Activated CD8-positive, alpha-beta memory T cell treated with anti-CD3 and anti-CD28 coated beads, Interleukin-2, amount 10 ng/mL, durations not matched to agents 7 days and 5 days (primary cell): ENCODE measurements around the gene TAF1B. TPM values are rescaled to one million over a fixed set of nuclear protein-coding genes. Genes with fewer than 3 reads are reported as not detected.

Experiments used
- ATAC-seq: fragments of 150-1000 bp; cut with Tn5 transposase; one replicate; pipeline ENCODE4 v1.10.0; 2021; ENCODE audit warnings: moderate library complexity
- CTCF ChIA-PET: fragments of 350-600 bp; sonication (Branson Sonifier 250); formaldehyde crosslinking; loops from one replicate; lab custom pipeline; 2021; ENCODE audit warnings: antibody characterized with exemption; lab: Charles Lee
- DNase-seq: peaks from one replicate; pipeline ENCODE4 v3.0.0-alpha.2; 2020
- H3K27ac Mint-ChIP-seq: one replicate; pipeline ENCODE4 v1.8.0; 2021; ENCODE audit warnings: mild to moderate bottlenecking, mixed read lengths
- H3K27me3 Mint-ChIP-seq: one replicate; pipeline ENCODE4 v1.8.0; 2021; ENCODE audit warnings: mixed read lengths
- H3K36me3 Mint-ChIP-seq: one replicate; pipeline ENCODE4 v1.8.0; 2021; ENCODE audit warnings: mild to moderate bottlenecking, mixed read lengths
- H3K4me1 Mint-ChIP-seq: one replicate; pipeline ENCODE4 v1.8.0; 2021; ENCODE audit warnings: mixed read lengths
- H3K4me3 Mint-ChIP-seq: one replicate; pipeline ENCODE4 v1.8.0; 2021; ENCODE audit warnings: mild to moderate bottlenecking, moderate library complexity, mixed read lengths
- H3K9me3 Mint-ChIP-seq: one replicate; pipeline ENCODE4 v1.8.0; 2022; ENCODE audit warnings: low read depth, mixed read lengths
- total RNA-seq, 2 experiments: library from RNA; stranded (reverse); gene quantifications; one replicate each; pipeline ENCODE4 v1.2.3, GENCODE V29; 2021

Gene TAF1B
- total RNA-seq, 2 experiments from 2014 or later: 29.5 to 31.2 TPM

DNA sequence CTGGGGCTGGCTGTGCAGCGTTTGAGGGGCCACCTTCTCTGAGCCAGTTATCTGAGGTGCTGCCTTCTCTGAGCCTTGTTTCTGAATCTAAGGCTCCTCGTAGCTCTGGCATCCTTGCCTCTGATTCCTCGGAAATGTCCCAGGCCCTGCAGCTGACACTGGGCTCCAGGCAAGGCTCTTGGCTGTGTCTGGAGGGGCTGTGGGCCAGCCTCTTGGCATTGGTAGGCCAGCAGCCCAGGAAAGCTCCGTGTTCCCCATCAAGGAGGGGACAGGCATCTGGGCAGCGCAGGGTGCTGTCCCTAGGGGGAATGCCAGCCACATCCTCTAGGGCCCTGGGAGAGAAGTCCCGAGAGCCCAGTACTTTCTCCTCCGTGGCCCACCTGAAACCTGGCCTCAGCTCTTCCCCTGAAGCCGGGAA is 40.7 kb upstream of the TAF1B start:
- Mint-ChIP-seq H3K27me3 (peaks cover 19% of the 10 kb centered on the region), H3K27ac (no peak overlapping the region), H3K4me1 (peaks cover 41% of the 10 kb centered on the region), H3K9me3 (no peaks in the 10 kb centered on the region), H3K36me3 (no peaks in the 10 kb centered on the region), H3K4me3 (no peak overlapping the region)
- ATAC-seq (no peak), DNase-seq (no peak)
- CTCF ChIA-PET: interaction anchor here (0.7 to 7.2 kb wide), 4 partner anchors 12 to 41 kb away, joined by 3 to 78 read pairs (median 38); partner anchors contain the start of gene TAF1B

DNA sequence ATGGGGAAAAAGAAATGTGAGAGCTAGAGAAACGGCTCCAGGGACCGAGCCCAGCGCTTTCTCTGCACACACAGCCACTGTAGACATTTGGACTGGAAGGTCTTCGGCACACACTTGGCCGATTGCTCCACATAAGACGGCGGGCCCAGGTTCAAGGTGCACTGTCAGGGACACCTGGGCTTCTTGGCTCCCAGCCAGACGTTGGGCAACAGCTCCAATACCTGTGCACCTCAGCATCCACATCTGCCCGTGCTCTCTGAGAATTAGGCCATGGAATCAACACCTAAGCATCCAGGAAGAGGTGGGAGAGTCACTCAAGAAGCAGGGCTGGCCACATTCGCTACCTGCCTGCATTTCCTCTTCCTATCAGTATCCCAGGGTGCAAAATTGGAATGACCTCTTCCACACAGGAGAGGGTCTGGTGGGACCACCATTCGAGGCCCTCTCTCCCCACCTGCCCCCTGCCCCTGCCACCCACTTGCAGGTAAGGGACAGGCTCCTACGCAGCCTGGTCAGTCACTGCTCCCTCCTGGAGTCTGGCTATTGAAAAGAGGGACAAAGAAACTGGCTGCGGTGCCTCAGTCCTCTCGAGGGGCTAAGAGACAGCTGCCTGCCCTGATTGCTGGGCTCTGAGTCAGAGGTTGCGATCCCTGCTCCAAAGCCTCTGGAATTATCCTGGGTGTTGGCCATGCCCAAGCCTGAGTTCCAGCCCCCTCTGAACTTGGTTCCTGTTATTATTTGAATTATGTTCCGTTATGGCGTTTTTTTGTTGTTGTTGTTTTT is 40.1 kb upstream of the TAF1B start:
- H3K27ac Mint-ChIP-seq: no peak overlapping the region
- no peaks in the 10 kb centered on the region for H3K36me3 Mint-ChIP-seq
- CTCF ChIA-PET: interaction anchor here (0.7 to 7.2 kb wide), 3 partner anchors 11 to 41 kb away, joined by 3 to 78 read pairs (median 5); partner anchors contain the start of gene TAF1B
- H3K4me3 Mint-ChIP-seq: no peak overlapping the region
- peaks cover 19% of the 10 kb centered on the region for H3K27me3 Mint-ChIP-seq
- DNase-seq: no peak
- no peaks in the 10 kb centered on the region for H3K9me3 Mint-ChIP-seq
- peaks cover 35% of the 10 kb centered on the region for H3K4me1 Mint-ChIP-seq
- no peak for ATAC-seq

- Mint-ChIP-seq H3K9me3 (no peaks in the 10 kb centered on the region), H3K27ac (no peak overlapping the region), H3K27me3 (peaks cover 19% of the 10 kb centered on the region), H3K4me3 (no peak overlapping the region), H3K36me3 (no peaks in the 10 kb centered on the region), H3K4me1 (peaks cover 11% of the 10 kb centered on the region)
- ATAC-seq: no peak
- no peak for DNase-seq
- CTCF ChIA-PET: interaction anchor here (7.2 kb wide), 1 partner anchor 9 kb away, joined by 78 read pairs; no protein-coding TSS in a partner anchor
Measured at GRCh38 chr2:9805435-9806297, 37.6 kb upstream of the TAF1B start.

GRCh38 chr2:9806298-9806610 is 37.0 kb upstream of the TAF1B start:
- no peak for DNase-seq
- peaks cover 5% of the 10 kb centered on the region for H3K4me1 Mint-ChIP-seq
- no peak for ATAC-seq
- H3K4me3 Mint-ChIP-seq: no peak overlapping the region
- H3K27ac Mint-ChIP-seq: no peak overlapping the region
- H3K27me3 Mint-ChIP-seq: peaks cover 19% of the 10 kb centered on the region
- CTCF ChIA-PET: no interaction called here
- H3K9me3 Mint-ChIP-seq: no peaks in the 10 kb centered on the region
- H3K36me3 Mint-ChIP-seq: no peaks in the 10 kb centered on the region

- H3K27ac Mint-ChIP-seq: no peak overlapping the region
- H3K9me3 Mint-ChIP-seq: no peaks in the 10 kb centered on the region
- peak; percentile 26 for DNase-seq
- H3K4me1 Mint-ChIP-seq: peaks cover under 1% of the 10 kb centered on the region
- CTCF ChIA-PET: no interaction called here
- H3K27me3 Mint-ChIP-seq: peaks cover 19% of the 10 kb centered on the region
- ATAC-seq: no peak
- no peaks in the 10 kb centered on the region for H3K36me3 Mint-ChIP-seq
- no peak overlapping the region for H3K4me3 Mint-ChIP-seq
Measured at GRCh38 chr2:9806656-9807055, 36.6 kb upstream of the TAF1B start.

DNA sequence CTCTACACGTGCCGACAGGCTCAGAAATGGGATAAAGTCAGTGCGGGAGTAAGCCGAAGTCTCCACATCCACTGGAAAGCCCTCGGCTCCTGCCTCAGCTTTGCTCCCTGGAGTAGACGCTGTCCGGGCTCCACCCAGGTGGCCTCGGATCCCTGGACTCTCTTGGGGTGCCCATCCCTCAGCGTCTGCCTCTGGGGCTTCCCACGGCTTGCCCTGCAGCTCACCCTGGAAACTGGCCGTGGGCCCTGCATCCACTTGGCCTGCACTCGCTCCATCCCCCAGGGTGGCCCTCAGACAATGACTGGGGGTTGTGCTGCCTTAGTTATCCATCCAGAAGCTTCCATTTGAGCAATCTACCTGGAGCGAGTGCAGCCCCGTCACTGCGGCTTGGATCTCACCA is 36.2 kb upstream of the TAF1B start:
- Mint-ChIP-seq H3K27ac (no peak overlapping the region), H3K36me3 (no peaks in the 10 kb centered on the region), H3K9me3 (no peaks in the 10 kb centered on the region), H3K27me3 (peaks cover 19% of the 10 kb centered on the region), H3K4me1 (no peaks in the 10 kb centered on the region), H3K4me3 (no peak overlapping the region)
- ATAC-seq (no peak), DNase-seq (peak; percentile 28)
- CTCF ChIA-PET: no interaction called here

DNA sequence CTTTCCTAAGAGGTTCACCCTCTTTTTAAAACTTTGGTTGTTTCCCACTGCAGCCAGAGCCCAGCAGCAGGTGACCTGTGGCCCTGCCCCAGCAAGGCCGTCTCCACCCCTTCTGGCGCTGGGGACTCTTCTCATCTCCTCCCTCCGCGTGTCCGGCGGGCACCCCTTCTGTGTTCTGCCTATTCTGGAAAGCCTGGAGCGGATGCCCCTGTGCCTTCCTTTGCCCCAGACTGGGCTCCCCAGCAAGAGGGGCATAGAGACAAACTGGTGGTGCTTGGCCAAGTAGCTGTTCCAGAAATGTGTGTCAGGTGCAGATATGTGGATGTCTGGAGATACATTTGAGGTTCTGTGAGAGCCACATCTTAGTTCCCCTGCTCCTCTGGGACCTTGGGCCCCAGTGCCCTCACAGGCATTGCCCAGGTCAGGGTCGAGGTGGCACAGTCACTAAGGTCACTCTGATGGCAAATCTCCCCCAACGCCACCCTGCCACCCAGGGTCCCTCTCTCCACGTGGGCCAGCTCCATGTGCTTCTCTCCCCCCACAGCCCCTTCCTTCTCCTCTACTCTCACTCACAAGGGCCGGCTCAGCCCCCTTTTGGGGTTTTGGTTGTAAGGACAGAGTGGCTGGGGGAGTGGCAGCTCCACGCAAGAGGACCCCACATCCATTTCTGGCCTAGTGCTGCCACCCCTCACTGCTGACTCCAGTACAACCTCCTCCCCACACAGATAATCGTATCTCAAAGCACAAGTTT is 35.5 kb upstream of the TAF1B start:
- no peaks in the 10 kb centered on the region for H3K36me3 Mint-ChIP-seq
- peak; percentile 37 for DNase-seq
- H3K27ac Mint-ChIP-seq: no peak overlapping the region
- peaks cover 19% of the 10 kb centered on the region for H3K27me3 Mint-ChIP-seq
- H3K9me3 Mint-ChIP-seq: no peaks in the 10 kb centered on the region
- H3K4me3 Mint-ChIP-seq: no peak overlapping the region
- CTCF ChIA-PET: interaction anchor here (1.1 kb wide), 1 partner anchor 8 kb away, joined by 3 read pairs; no protein-coding TSS in a partner anchor
- ATAC-seq: no peak
- no peaks in the 10 kb centered on the region for H3K4me1 Mint-ChIP-seq

DNA sequence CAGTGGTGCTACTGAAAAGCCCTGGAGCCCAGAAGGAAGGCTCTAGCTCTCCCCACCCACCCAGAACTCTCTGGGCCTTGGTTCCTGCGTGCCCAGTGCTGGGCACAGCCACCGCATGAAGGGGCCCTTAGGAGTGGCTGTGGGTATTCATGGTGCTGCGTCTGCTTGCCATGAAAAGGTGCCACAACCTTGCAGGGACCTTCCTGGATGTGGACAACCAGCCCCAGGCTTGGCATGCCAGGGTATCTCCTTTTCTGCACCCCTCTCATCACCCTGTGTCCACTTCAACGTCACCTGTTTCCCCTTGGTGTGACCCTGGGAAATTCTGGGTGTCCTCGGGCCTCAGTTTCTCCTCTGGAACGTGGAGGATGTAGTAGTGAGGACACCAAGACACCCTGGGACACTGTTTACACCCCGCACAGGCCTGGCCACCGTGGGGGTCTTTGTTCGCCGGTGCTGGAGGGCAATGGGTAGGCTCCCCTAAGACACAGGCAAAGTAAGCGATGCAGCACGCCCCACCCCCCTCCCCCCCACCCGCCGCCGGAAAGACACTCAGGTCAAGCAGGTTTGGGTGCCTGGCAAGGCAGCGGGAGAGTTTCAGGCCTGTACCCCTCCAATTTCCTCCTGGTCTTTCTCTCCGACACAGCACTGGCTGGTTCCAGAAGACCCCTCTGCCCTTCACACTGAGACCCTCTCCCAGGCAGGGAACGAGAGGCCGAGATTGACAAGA is 34.8 kb upstream of the TAF1B start:
- ATAC-seq: no peak
- Mint-ChIP-seq H3K9me3 (no peaks in the 10 kb centered on the region), H3K4me3 (no peak overlapping the region), H3K27ac (no peak overlapping the region), H3K36me3 (no peaks in the 10 kb centered on the region), H3K27me3 (peaks cover 19% of the 10 kb centered on the region), H3K4me1 (peaks cover 3% of the 10 kb centered on the region)
- CTCF ChIA-PET: interaction anchor here (1.1 kb wide), 1 partner anchor 9 kb away, joined by 3 read pairs; no protein-coding TSS in a partner anchor
- no peak for DNase-seq

DNA sequence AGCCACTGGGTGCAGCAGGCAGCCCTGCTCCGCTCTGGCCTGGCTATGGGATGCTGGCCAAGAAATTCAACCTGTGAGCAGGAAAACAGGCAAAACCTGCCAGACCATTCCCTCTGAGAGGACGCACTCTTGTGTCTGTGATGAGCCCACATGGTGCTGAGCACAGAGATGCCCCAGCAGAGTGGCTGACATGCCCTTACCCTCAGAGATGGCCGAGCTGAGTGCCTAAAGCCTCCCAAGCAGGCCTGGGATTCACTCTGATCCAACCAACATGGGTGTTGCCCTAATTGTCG is 34.3 kb upstream of the TAF1B start:
- DNase-seq: no peak
- no peak overlapping the region for H3K4me3 Mint-ChIP-seq
- no peaks in the 10 kb centered on the region for H3K9me3 Mint-ChIP-seq
- no peaks in the 10 kb centered on the region for H3K36me3 Mint-ChIP-seq
- H3K27me3 Mint-ChIP-seq: peaks cover 19% of the 10 kb centered on the region
- no peak overlapping the region for H3K27ac Mint-ChIP-seq
- CTCF ChIA-PET: interaction anchor here (2.0 kb wide), 1 partner anchor 9 kb away, joined by 10 read pairs; no protein-coding TSS in a partner anchor
- ATAC-seq: no peak
- H3K4me1 Mint-ChIP-seq: peaks cover 7% of the 10 kb centered on the region

DNA sequence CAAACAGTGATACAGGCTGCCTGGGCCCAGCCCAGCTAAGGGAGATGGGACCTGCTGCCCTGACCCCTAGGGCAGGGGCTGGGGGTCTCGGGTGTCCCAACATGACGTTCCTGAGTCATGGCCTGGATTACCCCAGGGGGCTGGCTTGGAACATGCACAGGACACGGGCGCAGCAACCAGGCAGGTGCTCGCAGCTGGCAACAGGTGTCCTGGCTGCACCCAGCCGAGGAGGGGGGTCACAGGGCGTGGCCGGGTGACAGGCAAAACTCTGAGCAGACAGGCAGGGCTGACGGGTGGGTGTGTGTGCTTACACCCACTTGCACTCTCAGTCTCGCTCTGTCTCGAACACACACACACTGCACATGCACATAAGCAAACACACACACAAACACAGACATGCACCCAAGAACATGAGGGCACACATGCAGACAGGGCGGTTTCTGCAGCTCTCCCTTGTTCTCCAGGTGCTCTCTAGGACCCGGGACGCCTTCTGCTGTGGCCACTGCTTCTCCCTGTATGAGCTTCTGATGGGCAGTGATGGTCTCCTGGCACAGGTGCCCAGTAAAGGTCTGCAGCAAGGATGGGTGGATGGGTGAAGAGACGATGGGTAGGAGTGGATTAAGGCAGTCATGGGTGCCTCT is 33.7 kb upstream of the TAF1B start:
- Mint-ChIP-seq H3K36me3 (no peaks in the 10 kb centered on the region), H3K4me3 (no peak overlapping the region), H3K27ac (no peak overlapping the region), H3K4me1 (peaks cover 8% of the 10 kb centered on the region), H3K9me3 (no peaks in the 10 kb centered on the region), H3K27me3 (peaks cover 15% of the 10 kb centered on the region)
- CTCF ChIA-PET: interaction anchor here (0.6 to 8.1 kb wide), 3 partner anchors 10 to 307 kb away, joined by 3 to 95 read pairs (median 10); no protein-coding TSS in a partner anchor
- ATAC-seq: no peak
- no peak for DNase-seq

DNA sequence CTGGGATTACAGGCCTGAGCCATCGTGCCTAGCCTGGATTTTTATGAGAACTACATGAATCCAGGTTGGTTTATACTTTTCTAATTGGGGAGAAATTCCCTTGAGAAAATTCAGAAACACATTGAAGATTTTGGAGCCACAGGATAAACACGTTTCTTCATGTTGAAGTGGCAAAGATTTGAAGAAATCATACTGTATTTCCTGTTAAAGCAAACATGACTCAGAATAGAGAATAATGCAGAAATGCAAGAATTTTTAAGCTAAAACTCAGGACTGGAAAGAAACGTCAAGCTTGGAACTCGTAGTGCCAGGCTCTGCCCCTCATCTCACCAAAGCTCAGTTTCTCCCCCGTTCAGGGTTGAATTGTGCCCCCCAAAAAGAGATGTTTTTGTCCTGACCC is 32.1 kb upstream of the TAF1B start:
- Mint-ChIP-seq H3K27ac (no peak overlapping the region), H3K9me3 (no peaks in the 10 kb centered on the region), H3K4me1 (peaks cover 15% of the 10 kb centered on the region), H3K4me3 (no peak overlapping the region), H3K27me3 (peaks cover 8% of the 10 kb centered on the region), H3K36me3 (no peaks in the 10 kb centered on the region)
- ATAC-seq: no peak
- CTCF ChIA-PET: interaction anchor here (2.0 to 8.1 kb wide), 3 partner anchors 11 to 236 kb away, joined by 10 to 95 read pairs (median 38); no protein-coding TSS in a partner anchor
- DNase-seq: no peak
